HG03025 (cell line): Measurements from ENCODE around the gene KLHL29.

Source experiments
- ATAC-seq: cut with Tn5 transposase; IDR thresholded peaks from one replicate; pipeline ENCODE4 v1.9.1; 2021; ENCODE audit warnings: mild to moderate bottlenecking, moderate library complexity; ENCODE audit not compliant: unreplicated experiment, low FRiP score

The KLHL29 gene

DNA sequence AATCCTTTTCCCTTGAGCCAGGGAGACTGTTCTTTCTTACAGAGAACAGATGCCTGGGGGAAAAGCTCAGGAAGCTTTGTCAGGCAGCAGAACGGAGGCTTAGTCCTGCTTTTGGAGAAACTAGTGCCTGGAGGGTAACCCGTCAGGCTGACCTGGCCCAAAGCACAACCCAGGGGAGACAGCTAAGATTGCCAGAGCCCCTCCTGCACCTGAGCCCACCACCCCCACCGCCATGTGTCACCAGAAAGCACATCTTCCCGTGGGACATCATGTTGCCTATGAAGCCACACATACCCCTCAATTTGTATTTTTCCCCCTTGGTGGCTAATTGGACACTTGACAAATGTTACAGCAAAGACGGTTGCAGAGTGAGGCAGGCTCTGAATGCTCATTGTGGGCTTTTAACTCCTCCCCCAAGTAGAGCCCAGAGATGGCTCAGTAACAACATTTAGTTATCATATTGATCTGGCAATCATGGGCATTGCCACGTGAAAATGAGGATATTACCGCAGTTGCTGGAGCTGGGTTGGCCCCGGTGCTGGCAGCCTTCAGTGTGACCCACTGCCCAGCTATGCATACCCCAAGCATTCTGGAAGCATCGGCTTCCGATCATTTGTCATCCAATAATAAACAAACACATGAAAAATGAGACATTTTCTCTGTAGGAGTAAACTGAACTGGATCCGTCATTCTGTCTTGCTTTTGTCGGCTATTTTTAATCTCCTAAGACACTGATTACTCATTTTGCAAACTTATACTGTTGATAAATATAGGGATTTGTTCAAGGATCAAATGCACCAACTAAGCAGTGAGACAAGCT is 312.5 kb downstream of the KLHL29 start:
- ATAC-seq = no peak

- no peak for ATAC-seq
Observed at GRCh38 chr2:23698116-23698693, 313.2 kb downstream of the KLHL29 start.

DNA sequence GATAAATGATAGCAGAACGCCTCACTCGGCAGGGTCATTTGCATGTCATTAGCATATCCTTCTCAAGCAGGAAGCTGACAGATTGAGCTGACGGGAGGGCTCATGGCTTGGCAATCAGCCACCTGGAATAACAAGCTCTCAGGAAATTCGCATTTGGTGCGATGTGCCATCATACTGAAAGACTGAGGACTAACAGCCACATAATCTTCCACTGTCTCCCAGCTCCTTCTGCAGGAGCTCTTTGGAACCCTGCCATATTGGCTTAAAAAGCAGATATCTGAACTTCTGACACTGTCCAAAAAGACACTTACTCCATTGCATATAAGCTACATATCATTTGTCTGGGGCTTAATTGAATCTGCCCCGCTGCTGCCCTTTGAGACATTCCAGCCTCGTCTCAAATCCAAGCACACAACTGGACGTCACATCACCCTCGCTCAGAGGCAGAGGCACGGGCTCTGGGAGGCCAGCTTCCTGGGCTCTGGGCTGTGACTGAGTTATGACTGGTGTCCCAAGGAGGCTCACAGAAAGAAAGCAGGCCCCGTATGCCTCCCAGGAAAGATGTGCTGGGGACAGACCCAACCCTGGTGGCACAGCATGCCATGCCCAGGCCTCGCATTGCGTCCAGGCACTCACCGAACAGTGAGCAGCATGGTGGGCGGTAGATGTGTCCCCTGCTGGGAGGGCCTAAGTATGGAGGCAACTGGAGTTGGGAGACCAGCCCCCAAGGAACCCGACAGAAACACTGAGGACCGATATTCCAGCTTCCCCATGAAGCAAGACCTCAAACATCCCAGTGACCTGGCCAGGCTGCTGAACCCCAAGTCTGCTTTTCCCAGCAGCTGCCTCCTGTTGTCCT is 314.0 kb downstream of the KLHL29 start:
- ATAC-seq = no peak

DNA sequence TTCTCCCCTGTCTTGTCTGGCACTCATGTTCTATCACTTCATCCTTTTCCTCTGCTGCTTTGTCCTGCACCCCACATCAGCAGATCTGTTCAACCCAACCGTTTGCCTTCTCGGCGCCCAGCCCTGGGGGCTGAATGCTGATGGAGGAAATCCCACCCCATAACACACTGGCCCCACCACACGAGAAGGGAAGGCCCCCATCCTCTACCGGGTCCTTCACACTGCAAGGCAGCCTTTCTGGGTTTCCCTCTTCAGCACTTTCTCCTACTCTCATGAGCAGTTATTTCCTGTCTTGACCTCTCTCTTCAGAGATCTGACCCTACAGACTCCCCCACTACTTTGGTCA is 314.6 kb downstream of the KLHL29 start:
- no peak for ATAC-seq

DNA sequence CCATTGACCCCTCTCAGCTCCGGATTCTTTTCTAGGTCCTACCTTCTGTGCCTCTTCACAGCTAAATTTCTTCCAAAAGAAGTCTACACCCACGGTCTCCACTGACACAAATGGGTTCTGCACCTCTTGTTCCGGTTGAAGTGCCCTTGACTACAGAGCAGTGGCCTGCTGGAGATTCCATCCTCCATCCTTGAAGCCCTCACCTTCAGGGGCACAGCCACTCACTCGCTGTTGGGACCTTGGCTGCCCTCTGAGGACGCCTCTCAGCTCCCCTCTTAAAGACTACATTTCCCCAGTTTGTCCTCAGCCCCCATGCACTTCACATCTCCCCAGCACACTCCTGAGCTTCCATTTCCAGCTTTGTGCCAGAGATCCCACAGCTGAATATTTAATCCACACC is 315.6 kb downstream of the KLHL29 start:
- ATAC-seq = no peak

- ATAC-seq = no peak
Observed at GRCh38 chr2:23703037-23703582, 318.1 kb downstream of the KLHL29 start.

- no peak for ATAC-seq
Observed at GRCh38 chr2:23703583-23704385, 318.8 kb downstream of the KLHL29 start.

- ATAC-seq = no peak
Observed at GRCh38 chr2:23705771-23706612, 321.0 kb downstream of the KLHL29 start.

GRCh38 chr2:23706613-23707078 is 321.7 kb downstream of the KLHL29 start:
- ATAC-seq = no peak

DNA sequence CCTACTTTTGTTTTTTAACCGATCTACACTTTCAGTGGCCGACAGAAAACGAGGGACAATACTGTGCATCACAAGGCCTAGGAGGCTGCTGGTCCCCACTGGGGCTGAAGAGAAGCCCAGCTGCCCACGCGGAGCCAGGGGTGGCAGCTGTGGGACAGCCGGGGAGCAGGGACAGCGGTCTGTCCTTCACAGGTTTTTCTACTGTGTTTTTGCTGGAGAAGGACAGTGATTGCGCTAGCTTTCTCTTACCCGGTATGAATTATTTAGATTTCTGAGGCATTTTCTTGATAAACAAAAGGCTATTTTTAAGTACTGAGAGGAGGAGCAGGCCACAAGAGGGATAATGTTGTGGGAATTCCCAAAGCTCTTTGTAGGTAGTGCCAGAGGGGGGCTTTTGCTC is 322.1 kb downstream of the KLHL29 start:
- no peak for ATAC-seq

DNA sequence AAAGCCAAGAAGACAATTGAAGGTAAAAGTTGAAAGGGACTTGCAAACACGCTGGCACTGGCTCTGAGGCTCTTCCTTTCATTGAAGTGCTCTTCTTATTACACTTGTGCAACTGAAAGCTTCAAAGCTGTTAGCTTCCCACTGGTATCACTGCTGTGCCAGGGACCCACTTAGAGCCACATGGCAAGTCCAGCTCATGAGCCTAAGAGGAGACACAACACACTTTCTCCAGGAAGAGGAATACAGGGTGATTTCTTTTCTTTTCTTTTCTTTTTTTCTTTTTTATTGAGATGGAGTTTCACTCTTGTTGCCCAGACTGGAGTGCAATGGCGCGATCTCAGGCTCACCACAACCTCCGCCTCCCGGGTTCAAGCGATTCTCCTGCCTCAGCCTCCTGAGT is 323.8 kb downstream of the KLHL29 start:
- ATAC-seq = no peak

DNA sequence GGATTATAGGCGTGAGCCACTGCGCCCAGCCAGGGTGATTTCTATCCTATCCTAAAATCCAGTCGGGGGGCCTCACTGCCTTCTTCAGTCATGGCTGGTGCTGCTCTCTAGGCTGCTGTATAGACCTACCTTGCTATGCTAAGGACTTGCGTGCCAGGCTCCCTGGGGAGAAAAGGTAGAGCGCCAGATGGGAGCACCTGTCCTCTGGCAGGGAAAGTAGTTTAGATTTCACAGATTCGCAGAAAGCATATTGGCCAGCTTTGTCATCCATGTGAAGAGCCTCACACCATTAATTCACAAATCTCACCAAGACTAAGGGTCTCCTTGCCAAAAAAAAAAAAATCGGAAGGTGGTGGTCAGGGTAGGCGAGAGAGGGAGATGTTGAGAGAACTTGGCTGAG is 324.3 kb downstream of the KLHL29 start:
- ATAC-seq = no peak

DNA sequence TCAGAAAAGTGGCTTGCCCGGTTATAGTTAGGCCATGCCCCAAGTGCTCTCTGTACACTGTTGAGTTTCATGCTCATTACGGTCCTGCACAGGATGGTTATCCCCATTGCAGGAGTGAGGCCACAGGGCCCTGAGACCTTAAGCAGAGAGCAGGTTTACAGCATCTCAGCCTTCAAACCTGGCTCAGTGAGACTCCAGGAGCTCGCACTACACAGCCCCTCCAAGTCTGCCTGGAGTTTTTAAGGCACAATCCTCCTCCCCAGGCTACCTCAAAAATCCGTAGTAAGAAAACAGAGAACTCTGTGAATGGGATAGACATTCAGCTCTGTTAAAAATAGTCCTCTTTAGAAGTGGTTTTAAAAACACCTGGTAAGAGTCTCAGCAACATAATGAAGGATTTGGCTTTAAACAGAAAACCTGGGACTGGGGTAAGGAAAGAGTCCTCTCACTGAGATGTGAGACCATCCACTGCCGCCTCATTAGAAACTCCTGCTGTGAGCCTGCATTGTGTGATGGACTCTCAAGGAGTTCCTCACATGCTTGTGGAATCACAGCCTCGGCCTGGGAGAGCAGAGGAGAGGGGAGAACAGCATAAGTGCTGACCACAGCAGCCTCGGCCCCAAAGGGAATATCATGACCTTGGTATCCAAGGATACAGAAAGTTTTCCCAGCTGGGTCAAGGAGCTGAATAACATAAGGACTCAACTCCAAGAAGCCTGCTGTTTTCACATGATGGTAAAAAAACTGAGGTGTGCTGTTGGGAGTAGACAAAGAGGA is 327.2 kb downstream of the KLHL29 start:
- ATAC-seq = no peak

DNA sequence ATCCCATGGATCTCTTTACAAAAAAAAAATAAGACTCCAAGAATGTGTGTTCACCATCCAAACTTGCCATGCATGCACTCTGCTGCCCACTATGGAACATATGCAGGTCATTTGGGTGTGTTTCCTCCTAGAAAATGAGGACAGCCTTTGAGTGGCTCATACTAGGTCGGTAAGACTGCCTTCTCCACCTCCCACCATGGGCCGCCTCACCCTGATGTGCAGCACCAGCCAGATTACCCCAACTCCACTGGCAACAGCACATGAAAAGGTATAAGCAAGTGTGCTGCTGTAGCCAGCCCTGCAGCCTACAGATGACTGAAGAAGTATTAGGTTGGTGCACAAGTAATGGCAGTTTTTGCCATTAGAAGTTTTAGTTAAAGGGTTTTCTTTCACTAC is 327.8 kb downstream of the KLHL29 start:
- no peak for ATAC-seq

DNA sequence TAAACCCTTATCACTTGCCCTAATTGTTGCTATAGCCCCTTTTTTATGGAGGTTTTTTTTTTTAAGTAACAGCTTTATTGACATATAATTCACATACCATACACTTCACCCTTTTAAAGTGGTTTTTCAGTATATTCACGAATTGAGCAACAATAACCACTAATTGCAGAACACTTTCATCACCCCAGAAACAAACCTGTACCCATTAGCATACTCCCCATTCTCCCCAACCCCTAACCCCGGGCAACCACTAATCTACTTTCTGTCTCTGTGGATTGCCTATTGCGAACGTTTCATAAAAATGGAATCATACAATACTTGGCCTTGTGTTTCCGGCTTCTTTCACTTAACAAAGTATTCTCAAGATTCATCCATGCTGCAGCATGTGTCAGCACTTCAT is 328.4 kb downstream of the KLHL29 start:
- ATAC-seq = no peak

GRCh38 chr2:23718931-23719700 is 334.1 kb downstream of the KLHL29 start:
- no peak for ATAC-seq

- ATAC-seq = no peak
Observed at GRCh38 chr2:23719716-23720115, 334.7 kb downstream of the KLHL29 start.
